Measurements from ENCODE around the gene ZNF600. TPM values are rescaled to one million over a fixed set of nuclear protein-coding genes. Genes with fewer than 3 reads are reported as not detected.
"Not testable (repeated sequence)": the region's sequence is repeated elsewhere in the genome, so short reads cannot be mapped to it uniquely, and the experiment has no call there.

The ZNF600 gene
- total RNA-seq, 1 experiment from 2014 or later = 7.9 TPM

GRCh38 chr19:52735734-52736133, 50.9 kb downstream of the ZNF600 start:
- ChIA-PET CTCF (interaction anchor here (0.6 to 1.1 kb wide), 4 partner anchors 67 to 1067 kb away, joined by 3 to 5 read pairs (median 3); no protein-coding TSS in a partner anchor), POLR2A (interaction anchor here (0.6 to 1.8 kb wide), 18 partner anchors 9 to 755 kb away, joined by 3 to 9 read pairs (median 4); partner anchors contain the start of gene ZNF83)
- H3K27me3 Mint-ChIP-seq (ENCODE audit: insufficient read depth, unreplicated experiment) = no peaks in the 10 kb centered on the region
- H3K4me3 Mint-ChIP-seq (ENCODE audit: unreplicated experiment) = peak overlapping the region; percentile 73
- DNase-seq (ENCODE audit: unreplicated experiment) = peak; percentile 60
- intact Hi-C loops (cut with micrococcal nuclease) = loop anchor here (1.0 to 10.0 kb wide), 3 partner anchors 187 to 598 kb away; partner anchors contain the start of genes ZNF845 and ZNF888
- H3K27ac Mint-ChIP-seq (ENCODE audit: low read depth, unreplicated experiment) = peak overlapping the region; percentile 92
- peaks cover 11% of the 10 kb centered on the region for H3K4me1 Mint-ChIP-seq (ENCODE audit: insufficient read depth, unreplicated experiment)
- no peak for TF ChIP-seq CTCF (IDR thresholded peaks at IDR 0.05; ENCODE audit: unreplicated experiment)
- H3K36me3 Mint-ChIP-seq (ENCODE audit: insufficient read depth, unreplicated experiment) = peaks cover 4% of the 10 kb centered on the region
- no TSS peak for BruUV-seq (replicated peaks)
- H3K9me3 Mint-ChIP-seq (ENCODE audit: unreplicated experiment) = no peaks in the 10 kb centered on the region

GRCh38 chr19:52734893-52735661, 51.5 kb downstream of the ZNF600 start, which contains the start of gene ZNF611:
TSS of gene ZNF611 (minus strand) at chr19:52735044. CDS start at chr19:52715894, 19,150 bp downstream.
- DNase-seq (ENCODE audit: unreplicated experiment) = peak; percentile 97

GRCh38 chr19:52734331-52734892, 52.2 kb downstream of the ZNF600 start:
- TSS peak; percentile 83 for BruUV-seq (replicated peaks)
- H3K9me3 Mint-ChIP-seq (ENCODE audit: unreplicated experiment) = no peaks in the 10 kb centered on the region
- no peaks in the 10 kb centered on the region for H3K27me3 Mint-ChIP-seq (ENCODE audit: insufficient read depth, unreplicated experiment)
- peak overlapping the region; percentile 92 for H3K27ac Mint-ChIP-seq (ENCODE audit: low read depth, unreplicated experiment)
- intact Hi-C loops (cut with micrococcal nuclease) = loop anchor here (1.0 to 10.0 kb wide), 4 partner anchors 42 to 200 kb away; partner anchors contain the start of gene ZNF888
- ChIA-PET CTCF (no interaction called here), POLR2A (interaction anchor here (0.6 to 1.4 kb wide), 6 partner anchors 10 to 1193 kb away, joined by 3 to 9 read pairs (median 3); no protein-coding TSS in a partner anchor)
- peak; percentile 15 for DNase-seq (ENCODE audit: unreplicated experiment)
- H3K36me3 Mint-ChIP-seq (ENCODE audit: insufficient read depth, unreplicated experiment) = peaks cover 4% of the 10 kb centered on the region
- peaks cover 11% of the 10 kb centered on the region for H3K4me1 Mint-ChIP-seq (ENCODE audit: insufficient read depth, unreplicated experiment)
- TF ChIP-seq CTCF (IDR thresholded peaks at IDR 0.05; ENCODE audit: unreplicated experiment) = no peak
- peak overlapping the region; percentile 73 for H3K4me3 Mint-ChIP-seq (ENCODE audit: unreplicated experiment)

More at GRCh38 chr19:52734893-52735661, 51.5 kb downstream of the ZNF600 start, which contains the start of gene ZNF611:
- intact Hi-C loops (cut with micrococcal nuclease) = loop anchor here (1.0 to 10.0 kb wide), 5 partner anchors 43 to 598 kb away; partner anchors contain the start of genes ZNF845 and ZNF888
- no peaks in the 10 kb centered on the region for H3K27me3 Mint-ChIP-seq (ENCODE audit: insufficient read depth, unreplicated experiment)
- CTCF ChIA-PET = interaction anchor here (0.6 to 1.1 kb wide), 5 partner anchors 20 to 1066 kb away, joined by 3 to 5 read pairs (median 3); no protein-coding TSS in a partner anchor
- peaks cover 11% of the 10 kb centered on the region for H3K4me1 Mint-ChIP-seq (ENCODE audit: insufficient read depth, unreplicated experiment)
- peak within 1 kb of the TSS; percentile 92 for H3K27ac Mint-ChIP-seq (ENCODE audit: low read depth, unreplicated experiment)
- H3K4me3 Mint-ChIP-seq (ENCODE audit: unreplicated experiment) = peak within 1 kb of the TSS; percentile 73
- POLR2A ChIA-PET = interaction anchor here (0.6 to 1.8 kb wide), 18 partner anchors 10 to 755 kb away, joined by 3 to 9 read pairs (median 4); partner anchors contain the start of gene ZNF83
- no peaks in the 10 kb centered on the region for H3K9me3 Mint-ChIP-seq (ENCODE audit: unreplicated experiment)
- TF ChIP-seq CTCF (IDR thresholded peaks at IDR 0.05; ENCODE audit: unreplicated experiment) = peak; percentile 52
- no TSS peak for BruUV-seq (replicated peaks)
- H3K36me3 Mint-ChIP-seq (ENCODE audit: insufficient read depth, unreplicated experiment) = peaks cover 4% of the 10 kb centered on the region

GRCh38 chr19:52726051-52726450, 60.5 kb downstream of the ZNF600 start:
- intact Hi-C loops (cut with micrococcal nuclease); H3K27me3 Mint-ChIP-seq (ENCODE audit: insufficient read depth, unreplicated experiment); POLR2A ChIA-PET; H3K27ac Mint-ChIP-seq (ENCODE audit: low read depth, unreplicated experiment); H3K4me3 Mint-ChIP-seq (ENCODE audit: unreplicated experiment); BruUV-seq (replicated peaks); DNase-seq (ENCODE audit: unreplicated experiment); CTCF ChIA-PET; H3K9me3 Mint-ChIP-seq (ENCODE audit: unreplicated experiment): not testable (repeated sequence)
- Mint-ChIP-seq H3K36me3 (ENCODE audit: insufficient read depth, unreplicated experiment) (peaks cover 27% of the 10 kb centered on the region), H3K4me1 (ENCODE audit: insufficient read depth, unreplicated experiment) (peaks cover 22% of the 10 kb centered on the region)

Data from MCF 10A (cell line).